Mammary epithelial cell (primary cell): ENCODE results near the gene DYSF.

ENCODE experiments used
- CTCF ChIP-seq, 2 donors: IDR thresholded peaks in 1 of 2; conservative IDR thresholded peaks in 1 of 2; 2 replicates each; pipeline ENCODE4 v1.5.1; 2011 to 2012; ENCODE audit warnings: inconsistent platforms in 2 of 2, low read length in 2 of 2, mild to moderate bottlenecking in 2 of 2, control low read depth in 1 of 2, low read depth in 1 of 2; ENCODE audit not compliant: insufficient read depth in 1 of 2; ENCODE audit errors: extremely low read depth in 1 of 2
- EZH2 ChIP-seq: IDR thresholded peaks from 2 replicates; pipeline ENCODE4 v1.6.1; 2012; ENCODE audit warnings: low read length, inconsistent platforms, borderline replicate concordance

DNA sequence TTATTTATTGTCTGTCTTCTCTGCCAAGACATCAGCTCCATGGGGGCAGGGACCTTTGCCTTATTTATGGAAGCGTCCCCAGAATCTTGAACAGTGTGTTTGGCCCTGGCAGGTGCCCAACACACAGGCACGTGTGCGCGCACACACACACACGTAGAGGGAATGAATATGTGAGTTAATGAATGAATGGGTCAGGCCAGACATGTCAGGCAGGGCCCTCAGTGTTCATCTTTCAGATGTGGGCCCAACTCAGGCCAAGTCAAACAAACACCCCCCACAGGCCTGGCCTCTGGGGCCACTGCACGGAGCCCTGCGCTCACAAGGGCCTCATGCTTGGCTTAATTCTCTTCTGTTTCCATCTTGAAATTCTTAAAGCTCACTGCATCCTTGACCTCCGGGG, 54.1 kb downstream of the DYSF start:
- TF ChIP-seq CTCF (conservative IDR thresholded peaks at IDR 0.05 in 1 of 2, IDR thresholded peaks at IDR 0.05 in 1 of 2; ENCODE audit: extremely low read depth in 1 of 2, insufficient read depth in 1 of 2, low read depth in 1 of 2, low read length in 2 of 2) = no peak
- no peak for TF ChIP-seq EZH2
